Gastrocnemius medialis (tissue), 4 donors: Measurements from ENCODE around the gene DOCK3.

Experiments
- POLR2A ChIP-seq, 2 donors: fragments of 450-650 bp; IDR thresholded peaks; one replicate each; pipeline ENCODE4 v1.6.1; 2017; ENCODE audit warnings: antibody characterized with exemption in 2 of 2, mild to moderate bottlenecking in 2 of 2, moderate library complexity in 2 of 2
- TF ChIP-seq, protein P1 (sequence below), 5 experiments: fragments of 450-650 bp in 3 of 5; fragments of 200-600 bp in 2 of 5; sonication (generic) in 2 of 5; IDR thresholded peaks in 4 of 5; conservative IDR thresholded peaks in 1 of 5; 1 replicate in 4 of 5; 2 replicates in 1 of 5; pipeline ENCODE4 v1.5.1; 2016 to 2019; ENCODE audit warnings: antibody characterized with exemption in 5 of 5, mild to moderate bottlenecking in 3 of 5, moderate library complexity in 3 of 5

DNA sequence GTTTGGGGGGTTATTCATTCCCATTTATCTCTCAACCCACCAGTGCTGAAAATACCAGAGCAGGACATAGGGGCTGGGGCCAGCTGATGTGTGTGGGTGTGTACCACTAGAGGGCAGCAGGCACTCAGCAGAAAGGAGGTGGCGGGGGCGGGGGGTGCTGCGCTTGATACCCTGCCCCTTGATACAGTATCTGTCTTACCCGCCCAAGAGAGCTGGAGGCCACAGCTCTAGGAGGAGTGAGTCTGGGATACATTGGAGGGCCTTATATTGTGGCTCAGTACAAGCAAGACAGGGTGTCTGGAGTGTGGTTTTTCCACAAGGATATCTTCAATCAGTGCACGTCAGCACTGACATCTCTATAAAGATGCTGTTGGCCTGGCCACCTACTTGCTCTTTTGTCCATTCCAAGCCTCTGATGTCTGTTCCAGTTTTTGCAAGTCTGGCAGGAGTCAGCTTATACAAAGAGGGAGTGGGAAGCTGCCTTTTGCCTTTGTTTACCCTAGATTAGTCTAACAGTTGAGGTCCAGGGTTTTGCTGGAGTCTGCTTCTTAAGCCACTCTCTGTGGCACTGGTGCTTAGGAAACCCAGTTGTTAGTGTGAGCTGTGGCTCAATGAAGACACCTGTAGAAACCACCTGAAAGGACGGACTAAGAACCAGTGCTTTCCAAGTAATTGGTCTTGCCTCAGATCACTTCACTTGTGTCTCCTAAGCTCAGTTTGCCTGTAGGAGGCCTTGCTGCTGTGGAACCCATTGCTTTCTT is 714.9 kb downstream of the DOCK3 start:
- TF ChIP-seq, protein P1, sequence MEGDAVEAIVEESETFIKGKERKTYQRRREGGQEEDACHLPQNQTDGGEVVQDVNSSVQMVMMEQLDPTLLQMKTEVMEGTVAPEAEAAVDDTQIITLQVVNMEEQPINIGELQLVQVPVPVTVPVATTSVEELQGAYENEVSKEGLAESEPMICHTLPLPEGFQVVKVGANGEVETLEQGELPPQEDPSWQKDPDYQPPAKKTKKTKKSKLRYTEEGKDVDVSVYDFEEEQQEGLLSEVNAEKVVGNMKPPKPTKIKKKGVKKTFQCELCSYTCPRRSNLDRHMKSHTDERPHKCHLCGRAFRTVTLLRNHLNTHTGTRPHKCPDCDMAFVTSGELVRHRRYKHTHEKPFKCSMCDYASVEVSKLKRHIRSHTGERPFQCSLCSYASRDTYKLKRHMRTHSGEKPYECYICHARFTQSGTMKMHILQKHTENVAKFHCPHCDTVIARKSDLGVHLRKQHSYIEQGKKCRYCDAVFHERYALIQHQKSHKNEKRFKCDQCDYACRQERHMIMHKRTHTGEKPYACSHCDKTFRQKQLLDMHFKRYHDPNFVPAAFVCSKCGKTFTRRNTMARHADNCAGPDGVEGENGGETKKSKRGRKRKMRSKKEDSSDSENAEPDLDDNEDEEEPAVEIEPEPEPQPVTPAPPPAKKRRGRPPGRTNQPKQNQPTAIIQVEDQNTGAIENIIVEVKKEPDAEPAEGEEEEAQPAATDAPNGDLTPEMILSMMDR (IDR thresholded peaks at IDR 0.05 in 4 of 5, conservative IDR thresholded peaks at IDR 0.05 in 1 of 5), result peak; percentile 48 to 78 (median 63)
- no peak for TF ChIP-seq POLR2A (IDR thresholded peaks at IDR 0.05)
